SU-DHL-6 (cell line): ENCODE results near the gene CGN.

Source experiments
- EZH2phosphoT487 ChIP-seq: fragments of 200-600 bp; sonication (generic), shearing (Covaris generic); conservative IDR thresholded peaks from 2 replicates; pipeline ENCODE4 v1.6.1; 2018; ENCODE audit warnings: mild to moderate bottlenecking, antibody characterized with exemption, low read length, moderate library complexity, mixed read lengths
- TF ChIP-seq, protein P1 (sequence below): fragments of 200-600 bp; sonication (generic); IDR thresholded peaks from one replicate; pipeline ENCODE4 v1.5.1; 2017; ENCODE audit warnings: antibody characterized with exemption, mild to moderate bottlenecking, low read length, moderate library complexity; ENCODE audit not compliant: insufficient read depth, poor library complexity, severe bottlenecking

DNA sequence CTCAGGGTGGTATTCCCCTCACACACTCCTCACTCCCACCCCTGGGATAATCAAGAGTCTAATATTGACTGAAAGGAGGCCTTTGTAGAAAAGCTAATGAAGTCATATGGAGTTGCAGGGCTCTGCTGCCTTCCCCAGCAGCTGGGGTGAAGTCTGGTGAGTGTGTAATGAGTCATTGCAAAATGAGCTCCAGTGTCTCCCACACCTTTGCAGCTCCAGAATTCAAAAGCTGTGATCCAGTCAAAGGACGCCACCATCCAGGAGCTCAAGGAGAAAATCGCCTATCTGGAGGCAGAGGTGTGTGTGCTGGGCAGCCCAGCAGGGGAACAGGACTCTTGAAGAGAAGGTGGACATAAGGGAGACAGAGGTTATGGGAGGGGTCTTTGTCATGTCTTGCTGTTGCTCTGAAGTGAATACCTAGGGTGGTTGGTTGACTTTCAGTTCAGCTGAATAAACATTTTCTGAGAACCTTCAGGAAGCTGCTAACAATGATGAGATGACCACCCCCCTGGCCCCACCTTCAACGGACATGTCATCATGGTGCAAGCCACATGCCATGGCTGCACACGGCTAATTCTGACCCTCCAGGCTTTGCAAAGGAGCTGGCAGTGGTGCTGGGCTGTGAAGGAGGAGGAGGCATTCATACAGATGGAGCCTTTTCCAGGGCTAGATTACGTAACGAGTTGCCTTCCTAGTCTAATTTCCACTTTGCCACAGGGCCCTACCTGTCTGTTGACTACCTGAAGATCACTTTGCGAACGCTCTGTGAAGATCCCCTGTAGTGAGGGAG lies 68.4 kb downstream of the CGN start:
- TF ChIP-seq, protein P1, sequence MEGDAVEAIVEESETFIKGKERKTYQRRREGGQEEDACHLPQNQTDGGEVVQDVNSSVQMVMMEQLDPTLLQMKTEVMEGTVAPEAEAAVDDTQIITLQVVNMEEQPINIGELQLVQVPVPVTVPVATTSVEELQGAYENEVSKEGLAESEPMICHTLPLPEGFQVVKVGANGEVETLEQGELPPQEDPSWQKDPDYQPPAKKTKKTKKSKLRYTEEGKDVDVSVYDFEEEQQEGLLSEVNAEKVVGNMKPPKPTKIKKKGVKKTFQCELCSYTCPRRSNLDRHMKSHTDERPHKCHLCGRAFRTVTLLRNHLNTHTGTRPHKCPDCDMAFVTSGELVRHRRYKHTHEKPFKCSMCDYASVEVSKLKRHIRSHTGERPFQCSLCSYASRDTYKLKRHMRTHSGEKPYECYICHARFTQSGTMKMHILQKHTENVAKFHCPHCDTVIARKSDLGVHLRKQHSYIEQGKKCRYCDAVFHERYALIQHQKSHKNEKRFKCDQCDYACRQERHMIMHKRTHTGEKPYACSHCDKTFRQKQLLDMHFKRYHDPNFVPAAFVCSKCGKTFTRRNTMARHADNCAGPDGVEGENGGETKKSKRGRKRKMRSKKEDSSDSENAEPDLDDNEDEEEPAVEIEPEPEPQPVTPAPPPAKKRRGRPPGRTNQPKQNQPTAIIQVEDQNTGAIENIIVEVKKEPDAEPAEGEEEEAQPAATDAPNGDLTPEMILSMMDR: no peak
- TF ChIP-seq EZH2phosphoT487: no peak
